H7 (cell line): ENCODE measurements around the gene RGS9BP. TPM values are rescaled to one million over a fixed set of nuclear protein-coding genes. Genes with fewer than 3 reads are reported as not detected.
"Not testable (repeated sequence)": the region's sequence is repeated elsewhere in the genome, so short reads cannot be mapped to it uniquely, and the experiment has no call there.

Experiments used
- DNase-seq: peaks from one replicate; pipeline ENCODE4 v3.0.0; 2012
- H3K27me3 ChIP-seq: 2 replicates; pipeline ENCODE4 v1.6.0; 2011; ENCODE audit warnings: mild to moderate bottlenecking, low read length; ENCODE audit not compliant: control insufficient read depth, insufficient read depth
- H3K36me3 ChIP-seq: replicated peaks from 2 replicates; pipeline ENCODE4 v1.5.1; 2011; ENCODE audit warnings: low read length; ENCODE audit not compliant: control insufficient read depth, insufficient read depth
- H3K4me3 ChIP-seq: 2 replicates; pipeline ENCODE4 v1.5.1; 2011; ENCODE audit warnings: low read depth, mild to moderate bottlenecking, control low read depth, low read length, moderate library complexity; ENCODE audit not compliant: insufficient read depth
- total RNA-seq: library from RNA; depleted of rRNA; stranded (reverse); fragments of >200 nt; shearing (Covaris generic); gene quantifications from 2 replicates; pipeline ENCODE4 v1.2.3, GENCODE V29; 2014

The RGS9BP gene
- total RNA-seq, 1 experiment from 2014 or later: 0.35 TPM

GRCh38 chr19:32696771-32697170 lies 21.1 kb downstream of the RGS9BP start:
- not testable (repeated sequence) for H3K36me3 ChIP-seq, H3K4me3 ChIP-seq, H3K27me3 ChIP-seq, DNase-seq

- not testable (repeated sequence) for H3K27me3 ChIP-seq, H3K36me3 ChIP-seq, H3K4me3 ChIP-seq, DNase-seq
Observed at GRCh38 chr19:32700129-32700528, 24.5 kb downstream of the RGS9BP start.

- Histone ChIP-seq H3K4me3 (no peak overlapping the region), H3K36me3 (no peaks in the 10 kb centered on the region), H3K27me3 (no peaks in the 10 kb centered on the region)
- no peak for DNase-seq
Observed at GRCh38 chr19:32702010-32702409, 26.4 kb downstream of the RGS9BP start.

- not testable (repeated sequence) for H3K4me3 ChIP-seq, H3K27me3 ChIP-seq, H3K36me3 ChIP-seq, DNase-seq
Observed at GRCh38 chr19:32704006-32704405, 28.4 kb downstream of the RGS9BP start.

DNA sequence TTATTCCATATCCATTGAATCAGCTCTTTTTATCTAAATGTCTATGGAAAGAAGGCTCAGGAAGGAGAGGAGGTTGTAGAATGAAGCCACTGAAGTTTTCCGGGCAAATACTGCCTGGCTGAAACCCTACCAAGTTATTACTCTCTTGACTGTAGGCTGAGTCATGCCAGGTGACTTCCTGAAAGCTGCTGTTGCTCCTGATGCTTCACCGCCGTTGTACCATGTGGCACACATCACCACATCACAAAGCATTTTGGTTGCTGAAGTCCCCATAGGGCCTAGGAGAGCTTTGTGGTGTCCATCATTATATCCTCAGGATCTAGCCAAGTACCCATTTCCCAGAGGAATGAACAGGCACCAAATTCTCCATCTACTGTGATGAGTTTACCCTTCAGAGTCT lies 32.8 kb downstream of the RGS9BP start:
- DNase-seq: no peak
- no peak overlapping the region for H3K4me3 ChIP-seq
- H3K27me3 ChIP-seq: no peaks in the 10 kb centered on the region
- no peaks in the 10 kb centered on the region for H3K36me3 ChIP-seq

DNA sequence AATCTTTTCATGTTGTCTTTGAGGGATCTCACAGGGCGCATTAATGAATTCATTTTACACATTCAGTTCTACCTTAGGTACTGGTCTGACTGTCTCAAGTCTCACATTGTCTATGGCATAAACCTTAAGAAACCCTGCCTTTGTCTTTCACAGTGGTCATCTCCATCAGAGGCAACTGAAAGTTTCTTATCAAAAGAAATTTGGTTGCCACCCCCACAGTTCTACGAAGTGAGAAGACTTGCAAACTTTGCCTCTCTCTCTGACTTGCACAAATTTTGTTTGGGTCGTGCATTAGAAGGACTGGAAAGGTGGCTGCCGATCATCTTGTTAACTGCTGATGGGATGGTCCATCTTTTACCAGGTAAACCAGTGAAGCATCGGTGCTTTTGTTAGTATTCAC lies 33.4 kb downstream of the RGS9BP start:
- Histone ChIP-seq H3K27me3 (no peaks in the 10 kb centered on the region), H3K4me3 (no peak overlapping the region), H3K36me3 (no peaks in the 10 kb centered on the region)
- DNase-seq: no peak

GRCh38 chr19:32711747-32712146 lies 36.1 kb downstream of the RGS9BP start:
- Histone ChIP-seq H3K36me3 (no peaks in the 10 kb centered on the region), H3K4me3 (no peak overlapping the region), H3K27me3 (no peaks in the 10 kb centered on the region)
- DNase-seq: no peak

DNA sequence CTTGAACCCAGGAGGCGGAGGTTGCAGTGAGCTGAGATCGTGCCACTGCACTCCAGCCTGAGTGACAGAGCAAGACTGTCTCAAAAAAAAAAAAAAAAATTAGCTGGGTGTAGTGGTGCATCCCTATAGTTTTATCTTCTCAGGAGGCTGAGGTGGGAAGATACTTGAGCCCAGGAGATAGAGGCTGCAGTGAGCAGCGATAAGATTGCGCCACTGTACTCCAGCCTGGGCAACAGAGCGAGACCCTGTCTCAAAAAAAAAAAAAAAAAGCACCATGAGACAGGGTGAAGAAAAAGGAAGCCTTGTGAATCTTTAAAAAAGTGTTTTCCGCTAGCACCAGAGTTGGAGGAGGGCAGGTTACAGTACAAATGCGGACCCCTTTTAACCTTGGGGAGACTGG lies 40.6 kb downstream of the RGS9BP start:
- H3K27me3 ChIP-seq, H3K36me3 ChIP-seq, H3K4me3 ChIP-seq, DNase-seq: not testable (repeated sequence)

DNA sequence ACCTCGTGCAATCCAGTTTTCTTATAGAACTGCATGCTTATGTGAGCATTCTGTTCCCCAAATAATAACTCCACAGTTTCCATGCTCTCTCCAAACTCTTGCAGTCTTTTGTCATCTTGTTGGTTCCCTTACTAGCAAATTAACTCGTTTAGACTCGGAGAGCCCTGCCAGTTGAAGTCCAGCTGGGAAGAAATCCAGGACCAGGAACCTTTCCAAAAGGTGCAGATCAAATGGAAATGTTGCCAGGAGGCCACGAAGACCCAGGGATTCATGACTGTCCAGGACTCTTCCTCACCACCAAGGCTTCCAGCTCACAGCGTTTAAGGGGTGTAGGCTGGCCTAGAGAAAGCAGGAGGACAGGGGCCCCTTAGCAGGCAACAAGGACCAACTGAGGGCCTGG lies 41.8 kb downstream of the RGS9BP start:
- Histone ChIP-seq H3K36me3 (no peaks in the 10 kb centered on the region), H3K4me3 (no peak overlapping the region), H3K27me3 (no peaks in the 10 kb centered on the region)
- DNase-seq: no peak

DNA sequence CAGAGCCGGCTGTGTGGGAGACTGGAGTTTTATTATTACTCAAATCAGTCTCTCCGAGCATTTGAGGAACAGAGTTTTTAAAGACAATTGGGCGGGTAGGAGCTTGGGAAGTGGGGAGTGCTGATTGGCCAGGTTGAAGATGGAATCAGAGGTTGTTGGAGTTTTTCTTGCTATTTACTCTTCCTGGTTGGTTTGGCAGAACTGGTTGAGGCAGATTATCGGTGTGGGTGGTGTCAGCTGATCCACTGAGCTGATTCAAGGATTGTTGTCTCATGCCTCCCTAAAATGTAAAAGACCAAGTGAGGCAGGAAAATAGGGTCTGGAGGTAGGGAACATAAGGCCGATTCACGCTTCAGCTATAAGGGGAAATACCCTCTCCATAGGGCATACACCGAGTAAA lies 42.6 kb downstream of the RGS9BP start:
- H3K27me3 ChIP-seq: no peaks in the 10 kb centered on the region
- no peak overlapping the region for H3K4me3 ChIP-seq
- DNase-seq: no peak
- no peaks in the 10 kb centered on the region for H3K36me3 ChIP-seq

GRCh38 chr19:32719611-32720059 lies 44.0 kb downstream of the RGS9BP start, which contains the start of gene TDRD12:
Gene TDRD12, plus strand, starts transcription at chr19:32719767. Its CDS starts 306 bp downstream, at chr19:32720073.
- peak; percentile 84 for DNase-seq
- Histone ChIP-seq H3K27me3 (no peaks in the 10 kb centered on the region), H3K4me3 (no peak within 1 kb of the TSS), H3K36me3 (no peaks in the 10 kb centered on the region)

DNA sequence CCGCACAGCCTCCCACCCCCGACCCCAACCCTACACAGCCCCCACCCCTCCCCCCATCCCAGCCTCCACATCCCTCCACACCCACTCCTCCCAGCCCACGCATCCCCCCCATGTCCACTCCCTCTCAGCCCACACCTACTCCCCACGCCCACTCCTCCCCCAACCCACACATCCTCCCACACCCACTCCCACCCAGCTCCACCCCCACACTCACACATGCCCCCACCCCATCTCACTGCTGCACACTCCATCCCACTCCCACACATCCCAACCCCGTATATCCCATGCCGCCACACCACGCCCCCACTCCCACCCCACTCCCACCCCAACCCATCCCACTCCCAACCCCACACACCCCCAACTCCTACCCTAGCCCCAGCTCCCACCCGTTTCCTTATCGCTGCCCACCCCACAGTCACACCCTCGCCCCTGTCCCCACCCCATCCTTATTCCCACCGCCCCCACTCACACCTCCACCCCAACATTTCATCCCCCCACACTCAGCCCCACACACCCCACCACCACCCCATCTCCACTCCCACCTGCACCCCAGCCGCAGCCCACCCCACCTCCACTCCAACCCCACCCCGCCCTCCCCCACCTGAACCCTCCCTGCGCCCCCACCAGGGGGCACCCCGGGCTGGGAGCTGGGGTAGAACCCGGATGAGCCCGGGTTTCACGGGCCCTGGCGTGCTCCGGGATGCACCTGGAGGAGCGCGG lies 44.7 kb downstream of the RGS9BP start:
- peak; percentile 83 for DNase-seq
- no peak overlapping the region for H3K4me3 ChIP-seq
- no peaks in the 10 kb centered on the region for H3K36me3 ChIP-seq
- H3K27me3 ChIP-seq: no peaks in the 10 kb centered on the region

- H3K27me3 ChIP-seq: no peaks in the 10 kb centered on the region
- DNase-seq: no peak
- no peak overlapping the region for H3K4me3 ChIP-seq
- H3K36me3 ChIP-seq: no peaks in the 10 kb centered on the region
Observed at GRCh38 chr19:32720936-32721250, 45.2 kb downstream of the RGS9BP start.
